Muscle layer of duodenum (tissue), 2 donors: ENCODE data around the gene CNGA4.

ENCODE experiments used
- H3K27ac ChIP-seq: one replicate; pipeline ENCODE4 v1.7.0; 2013; ENCODE audit warnings: mild to moderate bottlenecking, low read length
- H3K27me3 ChIP-seq: one replicate; pipeline ENCODE4 v1.7.0; 2013; ENCODE audit warnings: low read depth, mild to moderate bottlenecking, control low read depth, low read length
- H3K36me3 ChIP-seq, 2 donors: one replicate each; pipeline ENCODE4 v1.7.0; 2013; ENCODE audit warnings: low read length in 2 of 2, control low read depth in 1 of 2, mild to moderate bottlenecking in 1 of 2; ENCODE audit not compliant: insufficient read depth in 2 of 2, control insufficient read depth in 1 of 2
- H3K4me1 ChIP-seq, 2 donors: one replicate each; pipeline ENCODE4 v1.7.0; 2013; ENCODE audit warnings: low read length in 2 of 2, mild to moderate bottlenecking in 2 of 2, control low read depth in 1 of 2, moderate library complexity in 1 of 2; ENCODE audit not compliant: insufficient read depth in 2 of 2, control insufficient read depth in 1 of 2
- H3K4me3 ChIP-seq, 2 donors: one replicate each; pipeline ENCODE4 v1.7.0; 2013; ENCODE audit warnings: low read length in 2 of 2, low read depth in 1 of 2, mild to moderate bottlenecking in 1 of 2
- H3K9me3 ChIP-seq, 2 donors: one replicate each; pipeline ENCODE4 v1.7.0; 2013; ENCODE audit warnings: low read length in 2 of 2, control low read depth in 1 of 2, mild to moderate bottlenecking in 1 of 2; ENCODE audit not compliant: control insufficient read depth in 1 of 2
- donor health status: healthy.

The CNGA4 gene

GRCh38 chr11:6238902-6239301, at the start of gene CNGA4:
CNGA4 (plus strand) TSS chr11:6239089; CDS start chr11:6239207, 118 bp downstream.
- H3K27me3 ChIP-seq, result no peaks in the 10 kb centered on the region
- H3K4me3 ChIP-seq, result no peak within 1 kb of the TSS
- peaks cover under 1 to 2% of the 10 kb centered on the region in 2 donors for H3K4me1 ChIP-seq

GRCh38 chr11:6191742-6192141, 47.1 kb upstream of the CNGA4 start:
- no peaks in the 10 kb centered on the region for H3K36me3 ChIP-seq
- H3K4me1 ChIP-seq, result no peaks in the 10 kb centered on the region
- H3K9me3 ChIP-seq, result no peaks in the 10 kb centered on the region

More at GRCh38 chr11:6238902-6239301, at the start of gene CNGA4:
- no peaks in the 10 kb centered on the region for H3K9me3 ChIP-seq
- no peaks in the 10 kb centered on the region for H3K36me3 ChIP-seq
- H3K27ac ChIP-seq, result no peak within 1 kb of the TSS

GRCh38 chr11:6194065-6194581, 44.8 kb upstream of the CNGA4 start:
- Histone ChIP-seq H3K27me3 (no peaks in the 10 kb centered on the region), H3K4me1 (no peaks in the 10 kb centered on the region), H3K9me3 (no peaks in the 10 kb centered on the region), H3K27ac (no peak overlapping the region), H3K36me3 (no peaks in the 10 kb centered on the region), H3K4me3 (no peak overlapping the region)

More at GRCh38 chr11:6191742-6192141, 47.1 kb upstream of the CNGA4 start:
- Histone ChIP-seq H3K27ac (no peak overlapping the region), H3K27me3 (no peaks in the 10 kb centered on the region), H3K4me3 (no peak overlapping the region)

GRCh38 chr11:6196396-6196795, 42.5 kb upstream of the CNGA4 start:
- H3K27ac ChIP-seq, result no peak overlapping the region
- no peak overlapping the region for H3K4me3 ChIP-seq
- no peaks in the 10 kb centered on the region for H3K27me3 ChIP-seq
- H3K9me3 ChIP-seq, result no peaks in the 10 kb centered on the region
- H3K4me1 ChIP-seq, result no peaks in the 10 kb centered on the region
- no peaks in the 10 kb centered on the region for H3K36me3 ChIP-seq

GRCh38 chr11:6197466-6198200, 41.3 kb upstream of the CNGA4 start:
- Histone ChIP-seq H3K27ac (no peak overlapping the region), H3K4me1 (no peaks in the 10 kb centered on the region), H3K4me3 (no peak overlapping the region), H3K9me3 (no peaks in the 10 kb centered on the region), H3K27me3 (no peaks in the 10 kb centered on the region), H3K36me3 (no peaks in the 10 kb centered on the region)

GRCh38 chr11:6199174-6199810, 39.6 kb upstream of the CNGA4 start, which contains the start of gene OR52W1:
OR52W1 (plus strand) TSS chr11:6199224; CDS start chr11:6199224, 0 bp downstream.
- H3K27me3 ChIP-seq, result no peaks in the 10 kb centered on the region

GRCh38 chr11:6200975-6201374, 37.9 kb upstream of the CNGA4 start:
- H3K4me1 ChIP-seq, result no peaks in the 10 kb centered on the region
- H3K4me3 ChIP-seq, result no peak overlapping the region
- H3K36me3 ChIP-seq, result peaks cover 0 to 6% of the 10 kb centered on the region in 2 donors
- no peaks in the 10 kb centered on the region for H3K27me3 ChIP-seq
- H3K9me3 ChIP-seq, result no peaks in the 10 kb centered on the region
- no peak overlapping the region for H3K27ac ChIP-seq

More at GRCh38 chr11:6199174-6199810, 39.6 kb upstream of the CNGA4 start, which contains the start of gene OR52W1:
- Histone ChIP-seq H3K4me1 (no peaks in the 10 kb centered on the region), H3K27ac (no peak within 1 kb of the TSS), H3K4me3 (no peak within 1 kb of the TSS), H3K36me3 (no peaks in the 10 kb centered on the region), H3K9me3 (no peaks in the 10 kb centered on the region)

GRCh38 chr11:6201481-6201880, 37.4 kb upstream of the CNGA4 start:
- H3K36me3 ChIP-seq, result peaks cover 0 to 6% of the 10 kb centered on the region in 2 donors
- H3K4me3 ChIP-seq, result no peak overlapping the region
- H3K27ac ChIP-seq, result no peak overlapping the region
- H3K9me3 ChIP-seq, result no peaks in the 10 kb centered on the region
- no peaks in the 10 kb centered on the region for H3K4me1 ChIP-seq
- H3K27me3 ChIP-seq, result no peaks in the 10 kb centered on the region

- Histone ChIP-seq H3K27me3 (no peaks in the 10 kb centered on the region), H3K4me1 (no peaks in the 10 kb centered on the region), H3K9me3 (no peaks in the 10 kb centered on the region), H3K4me3 (no peak overlapping the region), H3K36me3 (peaks cover 0 to 6% of the 10 kb centered on the region in 2 donors), H3K27ac (no peak overlapping the region)
These were observed 36.8 kb upstream of the CNGA4 start for GRCh38 chr11:6202041-6202440.

GRCh38 chr11:6203327-6203726, 35.6 kb upstream of the CNGA4 start:
- H3K9me3 ChIP-seq, result no peaks in the 10 kb centered on the region
- no peaks in the 10 kb centered on the region for H3K4me1 ChIP-seq
- no peak overlapping the region for H3K27ac ChIP-seq
- no peak overlapping the region for H3K4me3 ChIP-seq
- peaks cover 0 to 6% of the 10 kb centered on the region in 2 donors for H3K36me3 ChIP-seq
- H3K27me3 ChIP-seq, result no peaks in the 10 kb centered on the region

GRCh38 chr11:6204706-6205105, 34.2 kb upstream of the CNGA4 start:
- H3K27me3 ChIP-seq, result no peaks in the 10 kb centered on the region
- peaks cover 2 to 13% of the 10 kb centered on the region in 2 donors for H3K36me3 ChIP-seq
- H3K27ac ChIP-seq, result no peak overlapping the region
- H3K9me3 ChIP-seq, result no peaks in the 10 kb centered on the region
- no peaks in the 10 kb centered on the region for H3K4me1 ChIP-seq
- no peak overlapping the region for H3K4me3 ChIP-seq
